ENCODE measurements around the gene SAP25.

DNA sequence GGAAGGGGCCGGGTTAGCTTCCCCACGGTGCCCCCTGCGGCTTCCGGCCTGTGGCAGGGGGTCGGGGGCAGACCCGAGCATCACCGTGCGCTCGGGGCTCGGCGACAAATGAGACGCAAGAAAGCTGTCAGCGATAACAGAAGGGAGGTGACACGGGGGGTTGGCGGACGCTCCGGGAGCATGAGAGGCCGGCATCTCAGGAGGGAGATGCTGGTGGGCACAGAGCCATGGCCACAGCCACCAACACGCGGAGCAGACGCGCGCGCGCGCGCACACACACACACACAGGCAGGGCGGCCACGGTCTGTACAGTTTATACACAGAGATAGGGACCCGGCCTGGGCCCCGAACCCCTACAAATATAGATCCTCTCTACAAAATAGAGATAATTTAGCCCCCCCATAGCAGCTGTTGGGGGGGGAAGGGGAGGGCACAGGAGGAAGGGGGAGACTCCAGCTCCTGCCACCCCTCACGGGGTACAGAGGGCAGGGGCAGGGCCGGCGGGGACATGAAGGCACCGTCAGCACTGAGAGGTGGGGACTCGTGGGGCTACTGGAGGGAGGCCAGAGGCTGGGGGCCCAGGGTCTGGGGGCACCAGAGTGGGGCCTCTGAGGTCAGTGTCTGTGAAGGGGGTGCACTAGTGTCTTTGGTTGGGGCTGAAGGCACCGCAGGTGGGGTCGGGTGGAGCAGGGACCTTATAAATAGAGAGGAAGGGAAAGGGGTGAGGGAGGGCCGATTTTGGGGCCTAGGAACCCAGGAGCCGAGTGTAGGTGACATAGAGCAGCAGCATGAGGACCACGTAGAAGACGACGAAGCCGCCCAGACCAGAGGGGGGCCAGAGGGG is 884 bp upstream of the SAP25 start:
- no peak for TF ChIP-seq POLR2AphosphoS5 (IDR thresholded peaks at IDR 0.05; ENCODE audit: insufficient read depth in 1 of 2, low read depth in 1 of 2)
- TF ChIP-seq, protein P1, sequence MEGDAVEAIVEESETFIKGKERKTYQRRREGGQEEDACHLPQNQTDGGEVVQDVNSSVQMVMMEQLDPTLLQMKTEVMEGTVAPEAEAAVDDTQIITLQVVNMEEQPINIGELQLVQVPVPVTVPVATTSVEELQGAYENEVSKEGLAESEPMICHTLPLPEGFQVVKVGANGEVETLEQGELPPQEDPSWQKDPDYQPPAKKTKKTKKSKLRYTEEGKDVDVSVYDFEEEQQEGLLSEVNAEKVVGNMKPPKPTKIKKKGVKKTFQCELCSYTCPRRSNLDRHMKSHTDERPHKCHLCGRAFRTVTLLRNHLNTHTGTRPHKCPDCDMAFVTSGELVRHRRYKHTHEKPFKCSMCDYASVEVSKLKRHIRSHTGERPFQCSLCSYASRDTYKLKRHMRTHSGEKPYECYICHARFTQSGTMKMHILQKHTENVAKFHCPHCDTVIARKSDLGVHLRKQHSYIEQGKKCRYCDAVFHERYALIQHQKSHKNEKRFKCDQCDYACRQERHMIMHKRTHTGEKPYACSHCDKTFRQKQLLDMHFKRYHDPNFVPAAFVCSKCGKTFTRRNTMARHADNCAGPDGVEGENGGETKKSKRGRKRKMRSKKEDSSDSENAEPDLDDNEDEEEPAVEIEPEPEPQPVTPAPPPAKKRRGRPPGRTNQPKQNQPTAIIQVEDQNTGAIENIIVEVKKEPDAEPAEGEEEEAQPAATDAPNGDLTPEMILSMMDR (IDR thresholded peaks at IDR 0.05) = no peak
